ENCODE data around the gene TIMM44. TPM values are rescaled to one million over a fixed set of nuclear protein-coding genes. Genes with fewer than 3 reads are reported as not detected.

Gene TIMM44
- total and polyA plus RNA-seq, 2 of the 8 experiments (the other 6 are each of a cell fraction or from before 2014, with no cell fraction given): 131 to 150 TPM

DNA sequence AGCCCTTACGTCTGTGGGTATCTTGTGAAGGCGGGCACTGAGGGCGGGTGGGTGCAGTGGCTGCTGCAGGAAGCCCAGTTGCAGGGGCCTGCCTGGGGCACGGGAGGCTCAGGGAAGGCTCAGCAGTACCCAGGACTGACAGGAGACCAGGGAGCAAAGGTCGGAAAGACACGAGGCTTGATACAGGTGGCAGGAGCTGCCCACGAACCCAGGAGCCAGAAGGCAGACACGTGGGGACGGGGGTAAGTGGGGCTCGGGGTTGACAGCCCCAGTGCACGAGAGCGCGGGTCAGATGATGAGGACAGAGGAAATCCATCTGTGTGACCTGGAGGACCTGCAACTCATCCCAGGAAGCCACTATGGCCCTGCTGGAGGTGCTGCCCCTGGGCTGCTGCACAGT, 36.7 kb upstream of the TIMM44 start (continued):
- TF ChIP-seq HDAC2 (IDR thresholded peaks at IDR 0.05; ENCODE audit: borderline replicate concordance in 1 of 2, low read depth in 2 of 2, low read length in 2 of 2) (no peak), MAFK (IDR thresholded peaks at IDR 0.05; ENCODE audit: low read depth, low read length) (no peak), RNF2 (IDR thresholded peaks at IDR 0.05; ENCODE audit: borderline replicate concordance, low read depth, low read length, missing control alignments, poor library complexity, severe bottlenecking) (no peak), KDM5A (IDR thresholded peaks at IDR 0.05; ENCODE audit: low read length) (no peak), SIN3A (conservative IDR thresholded peaks at IDR 0.05 in 1 of 2, IDR thresholded peaks at IDR 0.05 in 1 of 2; ENCODE audit: low read depth in 1 of 2, low read length in 2 of 2) (no peak), NRF1 (IDR thresholded peaks at IDR 0.05; ENCODE audit: low read depth, low read length) (no peak)
- TF ChIP-seq, protein P1, sequence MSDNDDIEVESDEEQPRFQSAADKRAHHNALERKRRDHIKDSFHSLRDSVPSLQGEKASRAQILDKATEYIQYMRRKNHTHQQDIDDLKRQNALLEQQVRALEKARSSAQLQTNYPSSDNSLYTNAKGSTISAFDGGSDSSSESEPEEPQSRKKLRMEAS (IDR thresholded peaks at IDR 0.05): no peak
